Ovary (tissue), 3 donors: Measurements from ENCODE around the gene PRPS1.
"Not testable (repeated sequence)": the region's sequence is repeated elsewhere in the genome, so short reads cannot be mapped to it uniquely, and the experiment has no call there.

ENCODE experiments used
- CTCF ChIP-seq, 3 donors: fragments of 450-650 bp in 2 of 3; fragments of 200-600 bp in 1 of 3; IDR thresholded peaks; one replicate each; pipeline versions ENCODE4 v1.5.1 to v1.8.0; 2016 to 2022; ENCODE audit warnings: antibody characterized with exemption in 3 of 3, mild to moderate bottlenecking in 1 of 3
- EP300 ChIP-seq: sonication (generic); formaldehyde crosslinking; IDR thresholded peaks from one replicate; pipeline ENCODE4 v1.6.1; 2017; ENCODE audit warnings: antibody characterized with exemption
- POLR2A ChIP-seq: fragments of 450-650 bp; IDR thresholded peaks from one replicate; pipeline ENCODE4 v1.6.1; 2017; ENCODE audit warnings: antibody characterized with exemption, mild to moderate bottlenecking, moderate library complexity
- donor health status: DM: no; HTN: no; CAD: no.

GRCh38 chrX:107609061-107609460, 19.2 kb upstream of the PRPS1 start:
- TF ChIP-seq CTCF (IDR thresholded peaks at IDR 0.05); EP300; POLR2A: not testable (repeated sequence)
